ENCODE results near the gene TRIM22. TPM values are rescaled to one million over a fixed set of nuclear protein-coding genes. Genes with fewer than 3 reads are reported as not detected.
"Not testable (repeated sequence)": the region's sequence is repeated elsewhere in the genome, so short reads cannot be mapped to it uniquely, and the experiment has no call there.

Gene TRIM22
- total and polyA plus RNA-seq, 2 donors (not counting 1 experiment from before 2014, with no cell fraction given) = 108 to 112 TPM

- no peak overlapping the region for H2AFZ ChIP-seq (ENCODE audit: low read length)
- no peaks in the 10 kb centered on the region for H3K4me1 ChIP-seq (ENCODE audit: control insufficient read depth, extremely low read depth, insufficient read depth, low read length)
- H3K27ac ChIP-seq (ENCODE audit: insufficient read depth, low read length) = no peak overlapping the region
- no peak overlapping the region for H3K4me2 ChIP-seq (ENCODE audit: extremely low read depth, insufficient read depth, low read length)
- H3K9me3 ChIP-seq (ENCODE audit: control insufficient read depth, insufficient read depth, low read depth, low read length) = no peaks in the 10 kb centered on the region
- H3K36me3 ChIP-seq (ENCODE audit: control insufficient read depth, insufficient read depth, low read length) = peaks cover 7% of the 10 kb centered on the region
- DNase-seq (ENCODE audit: low read depth in 2 of 2) = no peak
- H3K27me3 ChIP-seq (ENCODE audit: control insufficient read depth, insufficient read depth, low read length) = no peaks in the 10 kb centered on the region
- no peak for TF ChIP-seq CTCF (conservative IDR thresholded peaks at IDR 0.05 in 1 of 2, IDR thresholded peaks at IDR 0.05 in 1 of 2; ENCODE audit: low read depth in 1 of 2, low read length in 2 of 2)
- TF ChIP-seq EZH2 (IDR thresholded peaks at IDR 0.05; ENCODE audit: low read length, missing control alignments) = no peak
- H3K79me2 ChIP-seq (ENCODE audit: control insufficient read depth, insufficient read depth, low read length) = peaks cover 2% of the 10 kb centered on the region
- no peaks in the 10 kb centered on the region for H4K20me1 ChIP-seq (ENCODE audit: control insufficient read depth, extremely low read depth, insufficient read depth, low read length)
- H3K9ac ChIP-seq (ENCODE audit: insufficient read depth, low read length) = no peak overlapping the region
- no peak overlapping the region for H3K4me3 ChIP-seq (replicated peaks in 1 of 4; ENCODE audit: control extremely low read depth in 1 of 4, insufficient read depth in 1 of 4, low read depth in 3 of 4, low read length in 4 of 4)
Measured at GRCh38 chr11:5674391-5674790, 15.2 kb upstream of the TRIM22 start.

DNA sequence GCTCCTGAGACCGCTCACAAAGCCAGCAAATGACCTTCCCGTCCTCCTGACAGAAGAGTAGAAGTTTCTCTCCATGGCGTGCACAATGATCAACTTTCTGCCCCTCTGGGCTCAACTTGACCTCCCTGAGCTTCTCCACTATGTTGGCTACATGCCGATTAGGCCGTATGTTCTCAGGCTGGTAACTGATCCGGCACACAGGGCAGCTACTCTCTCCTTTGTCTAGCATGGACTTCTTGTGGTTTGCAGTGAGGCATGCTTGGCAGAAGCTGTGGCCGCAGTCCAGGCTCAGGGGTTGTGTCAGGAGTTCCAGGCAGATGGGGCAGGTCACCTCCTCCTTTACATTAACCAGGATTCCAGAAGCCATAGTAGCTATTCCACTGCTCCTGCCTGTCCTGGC lies 9.8 kb upstream of the TRIM22 start:
- TF ChIP-seq CTCF (conservative IDR thresholded peaks at IDR 0.05 in 1 of 2, IDR thresholded peaks at IDR 0.05 in 1 of 2; ENCODE audit: low read depth in 1 of 2, low read length in 2 of 2) (no peak), EZH2 (IDR thresholded peaks at IDR 0.05; ENCODE audit: low read length, missing control alignments) (no peak)
- H3K9ac ChIP-seq (ENCODE audit: insufficient read depth, low read length) = no peak overlapping the region
- H2AFZ ChIP-seq (ENCODE audit: low read length) = no peak overlapping the region
- H3K4me3 ChIP-seq (replicated peaks in 1 of 4; ENCODE audit: control extremely low read depth in 1 of 4, insufficient read depth in 1 of 4, low read depth in 3 of 4, low read length in 4 of 4) = no peak overlapping the region
- H3K4me1 ChIP-seq (ENCODE audit: control insufficient read depth, extremely low read depth, insufficient read depth, low read length) = no peaks in the 10 kb centered on the region
- DNase-seq (ENCODE audit: low read depth in 2 of 2) = peak in 1 of 2 donors; percentile 15
- no peak overlapping the region for H3K4me2 ChIP-seq (ENCODE audit: extremely low read depth, insufficient read depth, low read length)
- H3K27ac ChIP-seq (ENCODE audit: insufficient read depth, low read length) = no peak overlapping the region
- H3K27me3 ChIP-seq (ENCODE audit: control insufficient read depth, insufficient read depth, low read length) = no peaks in the 10 kb centered on the region
- no peaks in the 10 kb centered on the region for H4K20me1 ChIP-seq (ENCODE audit: control insufficient read depth, extremely low read depth, insufficient read depth, low read length)
- no peaks in the 10 kb centered on the region for H3K9me3 ChIP-seq (ENCODE audit: control insufficient read depth, insufficient read depth, low read depth, low read length)
- H3K36me3 ChIP-seq (ENCODE audit: control insufficient read depth, insufficient read depth, low read length) = peaks cover 6% of the 10 kb centered on the region
- H3K79me2 ChIP-seq (ENCODE audit: control insufficient read depth, insufficient read depth, low read length) = peaks cover 11% of the 10 kb centered on the region

DNA sequence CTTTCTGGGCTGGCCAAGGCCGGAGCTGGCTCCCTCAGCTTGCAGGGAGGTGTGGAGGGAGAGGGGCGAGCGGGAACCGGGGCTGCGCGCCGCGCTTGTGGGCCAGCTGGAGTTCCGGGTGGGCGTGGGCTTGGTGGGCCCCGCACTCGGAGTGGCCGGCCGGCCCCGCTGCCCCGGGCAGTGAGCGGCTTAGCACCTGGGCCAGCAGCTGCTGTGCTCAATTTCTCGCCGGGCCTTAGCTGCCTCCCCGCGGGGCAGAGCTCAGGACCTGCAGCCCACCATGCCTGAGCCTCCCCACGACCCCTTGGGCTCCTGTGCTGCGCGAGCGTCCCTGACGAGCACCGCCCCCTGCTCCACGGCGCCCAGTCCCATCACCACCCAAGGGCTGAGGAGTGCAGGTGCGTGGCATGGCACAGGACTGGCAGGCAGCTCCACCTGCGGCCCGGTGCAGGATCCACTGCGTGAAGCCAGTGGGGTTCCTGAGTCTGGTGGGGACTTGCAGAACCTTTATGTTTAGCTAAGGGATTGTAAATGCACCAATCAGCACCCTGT lies 6.6 kb upstream of the TRIM22 start:
- H3K4me3 ChIP-seq (replicated peaks in 1 of 4; ENCODE audit: control extremely low read depth in 1 of 4, insufficient read depth in 1 of 4, low read depth in 3 of 4, low read length in 4 of 4); H2AFZ ChIP-seq (ENCODE audit: low read length); H3K36me3 ChIP-seq (ENCODE audit: control insufficient read depth, insufficient read depth, low read length); H3K4me1 ChIP-seq (ENCODE audit: control insufficient read depth, extremely low read depth, insufficient read depth, low read length); H3K4me2 ChIP-seq (ENCODE audit: extremely low read depth, insufficient read depth, low read length); H4K20me1 ChIP-seq (ENCODE audit: control insufficient read depth, extremely low read depth, insufficient read depth, low read length); H3K27ac ChIP-seq (ENCODE audit: insufficient read depth, low read length); H3K9ac ChIP-seq (ENCODE audit: insufficient read depth, low read length); H3K27me3 ChIP-seq (ENCODE audit: control insufficient read depth, insufficient read depth, low read length); H3K9me3 ChIP-seq (ENCODE audit: control insufficient read depth, insufficient read depth, low read depth, low read length); DNase-seq (ENCODE audit: low read depth in 2 of 2): not testable (repeated sequence)
- H3K79me2 ChIP-seq (ENCODE audit: control insufficient read depth, insufficient read depth, low read length) = peaks cover 11% of the 10 kb centered on the region

- H3K27me3 ChIP-seq (ENCODE audit: control insufficient read depth, insufficient read depth, low read length); H3K9ac ChIP-seq (ENCODE audit: insufficient read depth, low read length); H4K20me1 ChIP-seq (ENCODE audit: control insufficient read depth, extremely low read depth, insufficient read depth, low read length); H3K9me3 ChIP-seq (ENCODE audit: control insufficient read depth, insufficient read depth, low read depth, low read length); DNase-seq (ENCODE audit: low read depth in 2 of 2); H3K4me1 ChIP-seq (ENCODE audit: control insufficient read depth, extremely low read depth, insufficient read depth, low read length); H3K36me3 ChIP-seq (ENCODE audit: control insufficient read depth, insufficient read depth, low read length); H2AFZ ChIP-seq (ENCODE audit: low read length): not testable (repeated sequence)
- peak overlapping the region; percentile 68 to 94 (median 76) for H3K4me3 ChIP-seq (replicated peaks in 1 of 4; ENCODE audit: control extremely low read depth in 1 of 4, insufficient read depth in 1 of 4, low read depth in 3 of 4, low read length in 4 of 4)
- peak overlapping the region; percentile 87 for H3K27ac ChIP-seq (ENCODE audit: insufficient read depth, low read length)
- peaks cover 11% of the 10 kb centered on the region for H3K79me2 ChIP-seq (ENCODE audit: control insufficient read depth, insufficient read depth, low read length)
- peak overlapping the region; percentile 99 for H3K4me2 ChIP-seq (ENCODE audit: extremely low read depth, insufficient read depth, low read length)
Measured at GRCh38 chr11:5683620-5684019, 6.0 kb upstream of the TRIM22 start.
